DND-41 (cell line): ENCODE results near the gene GABRG3.

Experiments
- ATAC-seq: fragments of 200-7000 bp; cut with Tn5 transposase; 3 replicates; pipeline ENCODE4 v1.9.1; 2021; ENCODE audit warnings: low read depth; ENCODE audit not compliant: insufficient read depth
- DNase-seq: peaks from one replicate; pipeline ENCODE4 v3.0.0-alpha.2; 2020
- H2AFZ ChIP-seq: 2 replicates; pipeline ENCODE4 v1.6.0; 2012; ENCODE audit warnings: low read depth, low read length
- H3K27ac ChIP-seq: 2 replicates; pipeline ENCODE4 v1.5.1; 2012; ENCODE audit warnings: low read length, inconsistent platforms
- H3K27me3 ChIP-seq: fragments of 200-600 bp; sonication (generic); 2 replicates; pipeline ENCODE4 v1.6.0; 2012; ENCODE audit warnings: low read length, mild to moderate bottlenecking, inconsistent platforms; ENCODE audit not compliant: insufficient read depth, poor library complexity
- H3K36me3 ChIP-seq: 2 replicates; pipeline ENCODE4 v1.5.1; 2012; ENCODE audit warnings: low read length, inconsistent platforms; ENCODE audit not compliant: insufficient read depth
- H3K4me1 ChIP-seq: 2 replicates; pipeline ENCODE4 v1.5.1; 2012; ENCODE audit warnings: mild to moderate bottlenecking, low read length; ENCODE audit not compliant: insufficient read depth
- H3K4me2 ChIP-seq: 2 replicates; pipeline ENCODE4 v1.6.0; 2012; ENCODE audit warnings: mild to moderate bottlenecking, moderate library complexity, low read length, inconsistent platforms; ENCODE audit not compliant: insufficient read depth
- H3K4me3 ChIP-seq, 2 experiments: fragments of 200-600 bp in 1 of 2; shearing (Covaris generic) in 1 of 2; 2 replicates each; pipeline ENCODE4 v1.5.1; 2012 to 2016; ENCODE audit warnings: inconsistent platforms in 2 of 2, low read length in 2 of 2, mild to moderate bottlenecking in 2 of 2, low read depth in 1 of 2, moderate library complexity in 1 of 2
- H3K79me2 ChIP-seq: 2 replicates; pipeline ENCODE4 v1.6.0; 2012; ENCODE audit warnings: low read length, inconsistent platforms; ENCODE audit not compliant: insufficient read depth
- H3K9ac ChIP-seq: 2 replicates; pipeline ENCODE4 v1.6.0; 2012; ENCODE audit warnings: low read depth, mild to moderate bottlenecking, inconsistent platforms, low read length, moderate library complexity
- H3K9me3 ChIP-seq: 2 replicates; pipeline ENCODE4 v1.5.1; 2012; ENCODE audit warnings: low read length, moderate library complexity, mild to moderate bottlenecking, inconsistent platforms; ENCODE audit not compliant: insufficient read depth, severe bottlenecking
- H4K20me1 ChIP-seq: 2 replicates; pipeline ENCODE4 v1.6.0; 2012; ENCODE audit warnings: low read length; ENCODE audit not compliant: insufficient read depth
- EZH2 ChIP-seq: IDR thresholded peaks from 3 replicates; pipeline ENCODE4 v1.6.1; 2012; ENCODE audit warnings: borderline replicate concordance, low read depth, mild to moderate bottlenecking, moderate library complexity, low read length, inconsistent platforms; ENCODE audit not compliant: severe bottlenecking
- TF ChIP-seq, protein P1 (sequence below): IDR thresholded peaks from 2 replicates; pipeline ENCODE4 v1.5.1; 2012; ENCODE audit warnings: borderline replicate concordance, low read length, moderate library complexity, mild to moderate bottlenecking; ENCODE audit not compliant: poor library complexity, severe bottlenecking; ENCODE audit errors: extremely low read depth

Gene GABRG3

DNA sequence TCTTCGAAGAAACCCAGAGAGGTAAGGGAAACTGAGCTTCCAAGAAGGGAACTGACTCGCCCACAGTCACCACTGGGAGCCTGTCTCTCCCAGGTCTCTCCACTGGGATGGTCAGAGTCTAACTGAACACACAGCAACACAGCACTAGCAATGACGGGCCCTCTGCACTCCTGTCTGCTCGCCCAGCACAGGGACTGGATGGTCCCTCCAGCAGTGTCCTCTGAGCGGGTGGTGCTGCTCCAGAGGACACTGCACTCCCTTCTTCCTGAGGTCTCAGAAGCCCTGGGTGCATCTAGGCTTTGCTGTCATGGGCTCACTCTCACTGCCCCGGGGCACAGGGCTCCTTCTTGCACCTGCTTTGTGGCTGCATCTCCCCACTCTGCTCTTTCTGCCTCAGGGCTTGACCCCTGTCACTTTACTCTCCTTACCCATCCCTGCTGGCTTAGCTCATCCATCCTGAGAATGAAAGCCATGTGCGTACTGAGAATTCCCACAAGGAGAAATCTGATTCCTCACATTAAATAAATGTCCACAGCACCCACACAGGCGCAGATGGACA, 356.6 kb downstream of the GABRG3 start:
- Histone ChIP-seq H3K9me3 (no peaks in the 10 kb centered on the region), H3K4me3 (no peak overlapping the region), H3K27ac (no peak overlapping the region), H3K4me1 (no peaks in the 10 kb centered on the region), H3K9ac (no peak overlapping the region), H3K27me3 (no peaks in the 10 kb centered on the region), H3K79me2 (no peaks in the 10 kb centered on the region), H3K36me3 (no peaks in the 10 kb centered on the region), H4K20me1 (no peaks in the 10 kb centered on the region), H2AFZ (no peak overlapping the region), H3K4me2 (no peak overlapping the region)
- no peak for TF ChIP-seq EZH2
- TF ChIP-seq, protein P1, sequence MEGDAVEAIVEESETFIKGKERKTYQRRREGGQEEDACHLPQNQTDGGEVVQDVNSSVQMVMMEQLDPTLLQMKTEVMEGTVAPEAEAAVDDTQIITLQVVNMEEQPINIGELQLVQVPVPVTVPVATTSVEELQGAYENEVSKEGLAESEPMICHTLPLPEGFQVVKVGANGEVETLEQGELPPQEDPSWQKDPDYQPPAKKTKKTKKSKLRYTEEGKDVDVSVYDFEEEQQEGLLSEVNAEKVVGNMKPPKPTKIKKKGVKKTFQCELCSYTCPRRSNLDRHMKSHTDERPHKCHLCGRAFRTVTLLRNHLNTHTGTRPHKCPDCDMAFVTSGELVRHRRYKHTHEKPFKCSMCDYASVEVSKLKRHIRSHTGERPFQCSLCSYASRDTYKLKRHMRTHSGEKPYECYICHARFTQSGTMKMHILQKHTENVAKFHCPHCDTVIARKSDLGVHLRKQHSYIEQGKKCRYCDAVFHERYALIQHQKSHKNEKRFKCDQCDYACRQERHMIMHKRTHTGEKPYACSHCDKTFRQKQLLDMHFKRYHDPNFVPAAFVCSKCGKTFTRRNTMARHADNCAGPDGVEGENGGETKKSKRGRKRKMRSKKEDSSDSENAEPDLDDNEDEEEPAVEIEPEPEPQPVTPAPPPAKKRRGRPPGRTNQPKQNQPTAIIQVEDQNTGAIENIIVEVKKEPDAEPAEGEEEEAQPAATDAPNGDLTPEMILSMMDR = no peak
- ATAC-seq (no peak), DNase-seq (no peak)

DNA sequence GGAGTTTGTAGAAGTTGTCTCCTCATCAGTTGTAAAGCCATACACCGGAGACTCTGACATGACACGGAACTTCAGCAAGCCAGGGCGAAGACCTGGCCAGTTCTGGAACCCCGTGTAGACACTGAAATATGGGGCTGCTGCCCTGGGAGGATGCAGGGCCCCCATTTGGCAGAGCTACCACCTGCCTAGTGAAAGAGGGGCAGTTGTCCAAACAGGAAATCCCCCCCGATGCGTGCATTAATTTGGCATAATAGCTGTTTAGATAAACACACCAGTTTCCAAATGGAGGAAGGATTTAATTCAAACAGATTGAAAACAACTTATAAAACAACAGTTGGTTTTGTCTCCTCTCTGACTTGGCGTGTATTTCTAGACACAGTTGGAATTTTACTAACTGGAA, 357.2 kb downstream of the GABRG3 start:
- no peak for ATAC-seq
- no peaks in the 10 kb centered on the region for H3K4me1 ChIP-seq
- no peak overlapping the region for H2AFZ ChIP-seq
- H4K20me1 ChIP-seq = no peaks in the 10 kb centered on the region
- TF ChIP-seq, protein P1 = no peak
- TF ChIP-seq EZH2 = no peak
- H3K36me3 ChIP-seq = no peaks in the 10 kb centered on the region
- no peak overlapping the region for H3K9ac ChIP-seq
- no peak for DNase-seq
- H3K79me2 ChIP-seq = no peaks in the 10 kb centered on the region
- H3K9me3 ChIP-seq = no peaks in the 10 kb centered on the region
- no peak overlapping the region for H3K27ac ChIP-seq
- no peak overlapping the region for H3K4me2 ChIP-seq
- no peaks in the 10 kb centered on the region for H3K27me3 ChIP-seq
- no peak overlapping the region for H3K4me3 ChIP-seq

DNA sequence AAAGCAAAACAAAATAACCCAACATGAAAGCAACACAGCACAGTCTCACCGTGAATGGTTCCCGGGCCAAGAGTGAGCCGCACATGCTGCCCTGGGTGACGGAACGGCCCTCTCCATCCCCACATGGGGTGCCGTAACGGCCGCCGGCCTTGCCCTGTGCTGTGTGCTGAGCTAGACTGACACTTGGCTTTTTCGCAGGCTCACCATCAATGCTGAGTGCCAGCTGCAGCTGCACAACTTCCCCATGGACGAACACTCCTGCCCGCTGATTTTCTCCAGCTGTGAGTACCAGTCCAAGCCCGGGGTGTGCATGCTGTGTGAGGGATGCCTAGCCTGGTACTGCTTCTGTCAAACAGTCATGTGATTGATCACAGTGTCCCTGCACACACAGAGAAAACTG, 357.6 kb downstream of the GABRG3 start:
- H3K4me3 ChIP-seq = no peak overlapping the region
- DNase-seq (no peak), ATAC-seq (no peak)
- no peaks in the 10 kb centered on the region for H3K4me1 ChIP-seq
- H3K9me3 ChIP-seq = no peaks in the 10 kb centered on the region
- no peaks in the 10 kb centered on the region for H3K36me3 ChIP-seq
- no peak overlapping the region for H3K27ac ChIP-seq
- no peaks in the 10 kb centered on the region for H3K79me2 ChIP-seq
- H3K4me2 ChIP-seq = no peak overlapping the region
- no peaks in the 10 kb centered on the region for H3K27me3 ChIP-seq
- no peaks in the 10 kb centered on the region for H4K20me1 ChIP-seq
- no peak overlapping the region for H2AFZ ChIP-seq
- H3K9ac ChIP-seq = no peak overlapping the region
- TF ChIP-seq, protein P1 = no peak
- no peak for TF ChIP-seq EZH2

DNA sequence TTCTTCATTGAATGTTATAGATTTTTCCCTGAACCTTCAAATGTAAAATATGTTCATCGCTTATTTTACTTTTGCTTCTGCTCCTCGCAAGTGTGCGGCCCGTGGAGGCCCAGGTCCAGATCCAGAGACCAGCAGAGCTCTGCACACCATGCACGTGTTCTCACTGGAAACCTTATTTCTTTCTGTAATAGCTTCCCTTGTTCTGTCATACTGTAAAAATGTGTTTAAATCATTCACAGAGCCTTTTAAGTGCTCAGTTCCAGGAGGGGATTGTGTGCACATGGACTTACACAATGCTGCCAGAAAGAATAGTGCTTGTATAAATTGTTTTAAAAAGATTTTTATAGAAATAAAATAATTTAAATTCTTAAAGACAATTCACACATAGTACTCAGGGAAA, 359.3 kb downstream of the GABRG3 start:
- Histone ChIP-seq H3K36me3 (no peaks in the 10 kb centered on the region), H3K79me2 (no peaks in the 10 kb centered on the region), H3K4me2 (no peak overlapping the region), H4K20me1 (no peaks in the 10 kb centered on the region), H3K27me3 (no peaks in the 10 kb centered on the region), H3K9ac (no peak overlapping the region), H3K4me1 (no peaks in the 10 kb centered on the region), H3K9me3 (no peaks in the 10 kb centered on the region), H2AFZ (no peak overlapping the region), H3K27ac (no peak overlapping the region), H3K4me3 (no peak overlapping the region)
- TF ChIP-seq, protein P1 = no peak
- no peak for TF ChIP-seq EZH2
- no peak for DNase-seq
- no peak for ATAC-seq
